H9 (cell line): Measurements from ENCODE around the gene CDH4. TPM values are rescaled to one million over a fixed set of nuclear protein-coding genes. Genes with fewer than 3 reads are reported as not detected.

Source experiments
- DNase-seq: peaks from one replicate; pipeline ENCODE4 v3.0.0-alpha.2; 2017
- H2AFZ ChIP-seq: one replicate; pipeline ENCODE4 v1.6.1; 2013; ENCODE audit warnings: mild to moderate bottlenecking, low read length, control low read depth, moderate library complexity
- H2AK5ac ChIP-seq: 2 replicates; pipeline ENCODE4 v1.6.1; 2013; ENCODE audit warnings: low read length, control low read depth, mixed read lengths; ENCODE audit not compliant: insufficient read length
- H2BK120ac ChIP-seq: one replicate; pipeline ENCODE4 v1.6.1; 2013; ENCODE audit warnings: low read depth, mild to moderate bottlenecking, low read length, control low read depth, inconsistent platforms; ENCODE audit not compliant: poor library complexity, severe bottlenecking
- H2BK12ac ChIP-seq: 2 replicates; pipeline ENCODE4 v1.6.1; 2013; ENCODE audit warnings: low read length, control low read depth, mixed read lengths, low read depth; ENCODE audit not compliant: insufficient read length
- H2BK15ac ChIP-seq: 2 replicates; pipeline ENCODE4 v1.6.1; 2013; ENCODE audit warnings: low read depth, low read length, control low read depth
- H2BK20ac ChIP-seq: one replicate; pipeline ENCODE4 v1.6.1; 2013; ENCODE audit warnings: low read depth, mild to moderate bottlenecking, low read length, control low read depth, inconsistent platforms; ENCODE audit not compliant: poor library complexity, severe bottlenecking
- H2BK5ac ChIP-seq: 2 replicates; pipeline ENCODE4 v1.6.1; 2013; ENCODE audit warnings: low read length, control low read depth, mixed read lengths; ENCODE audit not compliant: insufficient read length
- H3K14ac ChIP-seq: 2 replicates; pipeline ENCODE4 v1.6.1; 2013; ENCODE audit warnings: low read length, control low read depth; ENCODE audit not compliant: insufficient read depth
- H3K18ac ChIP-seq: 2 replicates; pipeline ENCODE4 v1.6.1; 2013; ENCODE audit warnings: low read depth, mild to moderate bottlenecking, mixed read lengths, low read length, control low read depth; ENCODE audit not compliant: insufficient read length
- H3K23ac ChIP-seq: 2 replicates; pipeline ENCODE4 v1.6.1; 2013; ENCODE audit warnings: low read length, control low read depth, mixed read lengths, low read depth; ENCODE audit not compliant: insufficient read length
- H3K23me2 ChIP-seq: 2 replicates; pipeline ENCODE4 v1.6.1; 2013; ENCODE audit warnings: low read depth, mild to moderate bottlenecking, mixed read lengths, low read length, control low read depth; ENCODE audit not compliant: insufficient read length, poor library complexity, severe bottlenecking
- H3K27ac ChIP-seq: 2 replicates; pipeline ENCODE4 v1.5.1; 2013; ENCODE audit warnings: low read length, control low read depth, mixed read lengths, low read depth; ENCODE audit not compliant: insufficient read length
- H3K27me3 ChIP-seq: 2 replicates; pipeline ENCODE4 v1.6.1; 2013; ENCODE audit warnings: low read length, control low read depth, inconsistent platforms; ENCODE audit not compliant: insufficient read depth
- H3K4ac ChIP-seq: 2 replicates; pipeline ENCODE4 v1.6.1; 2013; ENCODE audit warnings: low read depth, mild to moderate bottlenecking, control low read depth, inconsistent platforms, low read length, moderate library complexity
- H3K4me1 ChIP-seq: 2 replicates; pipeline ENCODE4 v1.6.1; 2013; ENCODE audit warnings: low read length, control low read depth, inconsistent platforms; ENCODE audit not compliant: insufficient read depth
- H3K4me2 ChIP-seq: 2 replicates; pipeline ENCODE4 v1.6.1; 2013; ENCODE audit warnings: low read length, control low read depth, mixed read lengths; ENCODE audit not compliant: insufficient read length, insufficient read depth
- H3K56ac ChIP-seq: 2 replicates; pipeline ENCODE4 v1.6.1; 2013; ENCODE audit warnings: low read depth, mild to moderate bottlenecking, mixed read lengths, low read length, control low read depth; ENCODE audit not compliant: insufficient read length
- H3K79me1 ChIP-seq: 2 replicates; pipeline ENCODE4 v1.6.1; 2013; ENCODE audit warnings: low read depth, mild to moderate bottlenecking, moderate library complexity, low read length, control low read depth, inconsistent platforms; ENCODE audit not compliant: insufficient read depth, poor library complexity, severe bottlenecking
- H3K79me2 ChIP-seq: 2 replicates; pipeline ENCODE4 v1.6.1; 2013; ENCODE audit warnings: low read length, control low read depth, inconsistent platforms; ENCODE audit not compliant: insufficient read depth
- H3K9ac ChIP-seq: 2 replicates; pipeline ENCODE4 v1.6.1; 2013; ENCODE audit warnings: low read length, control low read depth, mixed read lengths; ENCODE audit not compliant: insufficient read length; ENCODE audit errors: extremely low read depth
- H3K9me3 ChIP-seq: one replicate; pipeline ENCODE4 v1.6.1; 2013; ENCODE audit warnings: low read depth, low read length, inconsistent platforms; ENCODE audit not compliant: control insufficient read depth
- H3T11ph ChIP-seq: one replicate; pipeline ENCODE4 v1.6.1; 2013; ENCODE audit warnings: mild to moderate bottlenecking, low read length, control low read depth, inconsistent platforms
- H4K20me1 ChIP-seq: one replicate; pipeline ENCODE4 v1.6.1; 2013; ENCODE audit not compliant: control insufficient read depth, insufficient read length, insufficient read depth
- H4K5ac ChIP-seq: 2 replicates; pipeline ENCODE4 v1.6.1; 2013; ENCODE audit warnings: low read depth, mild to moderate bottlenecking, mixed read lengths, low read length, control low read depth; ENCODE audit not compliant: insufficient read length
- H4K8ac ChIP-seq: replicated peaks from 2 replicates; pipeline ENCODE4 v1.6.1; 2013; ENCODE audit warnings: low read length, control low read depth, mixed read lengths, low read depth; ENCODE audit not compliant: insufficient read length
- H4K91ac ChIP-seq: 2 replicates; pipeline ENCODE4 v1.6.1; 2013; ENCODE audit warnings: low read depth, mild to moderate bottlenecking, moderate library complexity, mixed read lengths, low read length, control low read depth; ENCODE audit not compliant: insufficient read length
- H3K27ac Mint-ChIP-seq, 3 experiments: 2 replicates in 2 of 3; 3 replicates in 1 of 3; pipeline ENCODE4 v1.8.0; 2020 to 2021; ENCODE audit warnings: mixed read lengths in 3 of 3, mild to moderate bottlenecking in 1 of 3, moderate library complexity in 1 of 3
- H3K27me3 Mint-ChIP-seq: 2 replicates; pipeline ENCODE4 v1.8.0; 2021; ENCODE audit warnings: low read depth, mild to moderate bottlenecking, moderate library complexity, mixed read lengths
- H3K36me3 Mint-ChIP-seq, 3 experiments: 2 replicates in 2 of 3; 3 replicates in 1 of 3; pipeline ENCODE4 v1.8.0; 2020 to 2021; ENCODE audit warnings: low read depth in 3 of 3, mixed read lengths in 3 of 3; ENCODE audit not compliant: insufficient read depth in 1 of 3
- H3K4me1 Mint-ChIP-seq, 2 experiments: 2 replicates each; pipeline ENCODE4 v1.8.0; 2020; ENCODE audit warnings: mixed read lengths in 2 of 2
- H3K4me3 Mint-ChIP-seq, 2 experiments: 2 replicates in 1 of 2; 3 replicates in 1 of 2; pipeline ENCODE4 v1.8.0; 2020 to 2021; ENCODE audit warnings: mild to moderate bottlenecking in 2 of 2, mixed read lengths in 2 of 2, moderate library complexity in 1 of 2
- H3K9me3 Mint-ChIP-seq, 2 experiments: 2 replicates in 1 of 2; 3 replicates in 1 of 2; pipeline ENCODE4 v1.8.0; 2020; ENCODE audit warnings: mild to moderate bottlenecking in 2 of 2, mixed read lengths in 2 of 2, moderate library complexity in 1 of 2
- CTCF ChIP-seq: fragments of 200-600 bp; sonication (generic); conservative IDR thresholded peaks from 3 replicates; pipeline ENCODE4 v1.8.0; 2021; ENCODE audit warnings: antibody characterized with exemption, mild to moderate bottlenecking
- WGBS: extraction: QIAGEN DNeasy Blood & Tissue Kit; methylation state at CpG from one replicate; pipeline ENCODE4 v1.1.7; 2013; ENCODE audit warnings: missing lambda C conversion rate, low lambda C conversion rate, mixed read lengths; ENCODE audit not compliant: insufficient read length; ENCODE audit errors: extremely low coverage; 5-methylcytosine and 5-hydroxymethylcytosine counted together
- total RNA-seq: library from RNA; stranded (reverse); gene quantifications from 2 replicates; pipeline ENCODE4 v1.2.1, GENCODE V29; 2021

CDH4 gene
- total RNA-seq, 1 experiment from 2014 or later = 3.0 TPM

- Histone ChIP-seq H3K23me2 (no peaks in the 10 kb centered on the region), H3K4me2 (no peak overlapping the region), H3K79me2 (no peaks in the 10 kb centered on the region), H4K8ac (no peak overlapping the region), H3K9me3 (peaks cover 2% of the 10 kb centered on the region), H3K18ac (no peak overlapping the region), H3K14ac (no peak overlapping the region), H3K4me1 (no peaks in the 10 kb centered on the region), H3T11ph (no peak overlapping the region), H3K79me1 (no peaks in the 10 kb centered on the region), H2BK5ac (no peak overlapping the region), H4K5ac (no peak overlapping the region), H3K27me3 (no peaks in the 10 kb centered on the region; the same call in 1 of the 2 replicates), H3K56ac (no peak overlapping the region), H4K20me1 (no peaks in the 10 kb centered on the region), H3K23ac (no peak overlapping the region), H3K4ac (no peak overlapping the region), H3K9ac (no peak overlapping the region), H2AFZ (no peak overlapping the region), H2BK12ac (no peak overlapping the region), H2BK20ac (no peak overlapping the region), H2BK120ac (no peak overlapping the region), H4K91ac (no peak overlapping the region), H2AK5ac (no peak overlapping the region), H2BK15ac (no peak overlapping the region), H3K27ac (no peak overlapping the region)
- Mint-ChIP-seq H3K36me3 (peaks cover 4 to 8% (median 6%) of the 10 kb centered on the region in 3 experiments; a peak in 4 of 7 replicates), H3K4me1 (peaks cover 0 to 3% of the 10 kb centered on the region in 2 experiments; a peak in 1 of 4 replicates), H3K27me3 (peaks cover 68% of the 10 kb centered on the region), H3K27ac (no peak overlapping the region), H3K9me3 (peaks cover 25 to 28% of the 10 kb centered on the region in 2 experiments), H3K4me3 (no peak overlapping the region)
- TF ChIP-seq CTCF = no peak
- 100% methylated on average over 2 of the region's 2 CpGs for WGBS
- no peak for DNase-seq
Observed at GRCh38 chr20:61823242-61823641, 571.2 kb downstream of the CDH4 start.
